C4-2B (cell line): ENCODE results near the gene EFNB1.

ENCODE experiments used
- CTCF ChIP-seq: fragments of 450-650 bp; conservative IDR thresholded peaks from 2 replicates; pipeline ENCODE4 v1.5.1; 2017; ENCODE audit warnings: mild to moderate bottlenecking
- ZFX ChIP-seq: fragments of 450-650 bp; IDR thresholded peaks from 2 replicates; pipeline ENCODE4 v1.6.1; 2017

- TF ChIP-seq CTCF: no peak
- TF ChIP-seq ZFX: no peak
Measured at GRCh38 chrX:68881911-68882310, 53.1 kb downstream of the EFNB1 start.
